Measurements from ENCODE around the gene OSCP1.

OSCP1 gene

DNA sequence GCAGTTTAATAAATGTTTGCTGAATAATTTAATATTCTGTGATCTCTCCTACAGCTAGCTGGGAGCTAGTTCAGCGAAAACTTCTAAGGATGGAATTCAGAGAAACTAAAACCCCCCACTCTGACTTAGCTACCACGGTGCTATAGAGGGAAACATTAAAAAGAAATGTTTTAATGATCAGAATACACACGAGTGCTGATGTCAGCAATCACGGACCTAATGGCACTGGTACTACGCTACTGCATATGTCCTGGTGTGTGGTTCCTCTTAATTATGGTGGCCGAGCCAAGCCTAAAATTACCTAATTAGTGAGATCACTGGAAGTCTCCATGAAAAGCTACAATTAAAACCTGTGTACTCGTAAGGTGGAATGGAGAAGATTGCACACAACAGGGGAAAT lies 28.6 kb downstream of the OSCP1 start:
- TF ChIP-seq POLR2A (IDR thresholded peaks at IDR 0.05; ENCODE audit: extremely low read depth, insufficient read length): no peak
- no peak for TF ChIP-seq MYC (IDR thresholded peaks at IDR 0.05; ENCODE audit: low read depth, low read length)
- TF ChIP-seq, protein P1, sequence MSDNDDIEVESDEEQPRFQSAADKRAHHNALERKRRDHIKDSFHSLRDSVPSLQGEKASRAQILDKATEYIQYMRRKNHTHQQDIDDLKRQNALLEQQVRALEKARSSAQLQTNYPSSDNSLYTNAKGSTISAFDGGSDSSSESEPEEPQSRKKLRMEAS (IDR thresholded peaks at IDR 0.05; ENCODE audit: low read depth, low read length): no peak
- TF ChIP-seq, protein P2, sequence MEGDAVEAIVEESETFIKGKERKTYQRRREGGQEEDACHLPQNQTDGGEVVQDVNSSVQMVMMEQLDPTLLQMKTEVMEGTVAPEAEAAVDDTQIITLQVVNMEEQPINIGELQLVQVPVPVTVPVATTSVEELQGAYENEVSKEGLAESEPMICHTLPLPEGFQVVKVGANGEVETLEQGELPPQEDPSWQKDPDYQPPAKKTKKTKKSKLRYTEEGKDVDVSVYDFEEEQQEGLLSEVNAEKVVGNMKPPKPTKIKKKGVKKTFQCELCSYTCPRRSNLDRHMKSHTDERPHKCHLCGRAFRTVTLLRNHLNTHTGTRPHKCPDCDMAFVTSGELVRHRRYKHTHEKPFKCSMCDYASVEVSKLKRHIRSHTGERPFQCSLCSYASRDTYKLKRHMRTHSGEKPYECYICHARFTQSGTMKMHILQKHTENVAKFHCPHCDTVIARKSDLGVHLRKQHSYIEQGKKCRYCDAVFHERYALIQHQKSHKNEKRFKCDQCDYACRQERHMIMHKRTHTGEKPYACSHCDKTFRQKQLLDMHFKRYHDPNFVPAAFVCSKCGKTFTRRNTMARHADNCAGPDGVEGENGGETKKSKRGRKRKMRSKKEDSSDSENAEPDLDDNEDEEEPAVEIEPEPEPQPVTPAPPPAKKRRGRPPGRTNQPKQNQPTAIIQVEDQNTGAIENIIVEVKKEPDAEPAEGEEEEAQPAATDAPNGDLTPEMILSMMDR (IDR thresholded peaks at IDR 0.05; ENCODE audit: low read depth, low read length): no peak
- no peak for DNase-seq (ENCODE audit: low read depth)
- H3K4me3 ChIP-seq (ENCODE audit: low read depth, low read length): no peak overlapping the region

DNA sequence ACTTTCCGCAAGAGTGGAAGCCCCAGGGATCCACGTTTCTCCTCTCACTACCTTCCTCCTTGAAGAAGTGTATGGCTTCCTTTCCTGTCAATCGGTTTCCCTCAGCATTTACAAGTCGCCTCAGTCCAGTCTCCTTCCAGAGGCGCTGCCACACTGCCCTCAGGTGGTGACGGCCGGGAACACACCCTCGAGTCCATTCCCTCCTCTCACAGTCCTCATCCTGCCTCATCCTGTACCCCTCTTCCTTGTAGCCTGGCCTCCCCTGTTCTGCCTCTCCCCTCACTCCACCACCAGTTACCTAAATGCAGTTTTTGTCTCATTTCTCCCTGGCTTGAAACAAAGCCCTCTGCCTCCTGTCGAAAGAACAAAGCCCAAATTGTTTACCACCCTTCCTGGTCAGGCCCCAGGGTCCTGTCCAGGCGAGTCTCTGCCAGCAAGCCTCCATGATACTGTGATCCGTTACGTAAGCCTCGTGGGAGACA lies 29.4 kb downstream of the OSCP1 start:
- no peak overlapping the region for H3K4me3 ChIP-seq (ENCODE audit: low read depth, low read length)
- TF ChIP-seq POLR2A (IDR thresholded peaks at IDR 0.05; ENCODE audit: extremely low read depth, insufficient read length) (no peak), MYC (IDR thresholded peaks at IDR 0.05; ENCODE audit: low read depth, low read length) (peak; percentile 42)
- TF ChIP-seq, protein P1 (IDR thresholded peaks at IDR 0.05; ENCODE audit: low read depth, low read length): peak; percentile 47; the same call in 1 of the 2 replicates
- TF ChIP-seq, protein P2 (IDR thresholded peaks at IDR 0.05; ENCODE audit: low read depth, low read length): peak; percentile 95

DNA sequence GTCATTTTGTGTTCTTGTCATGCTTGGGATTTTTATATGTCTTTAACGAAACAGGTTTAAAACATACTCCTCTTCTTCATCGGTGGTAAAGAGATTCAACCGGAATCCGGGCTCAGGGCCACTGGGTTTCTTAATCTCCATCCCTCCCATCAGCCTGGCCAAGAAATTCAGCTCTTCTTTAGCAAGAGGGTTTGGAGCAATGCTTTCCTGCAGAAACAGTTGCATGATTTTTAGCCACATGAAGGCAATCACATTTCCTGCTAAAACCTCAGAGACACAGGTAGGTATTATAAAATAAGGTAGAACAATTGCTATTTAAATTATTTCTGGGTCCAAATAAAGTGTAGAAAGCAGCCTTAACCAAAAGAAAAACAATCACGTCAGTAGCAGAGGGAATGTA lies 29.8 kb downstream of the OSCP1 start:
- TF ChIP-seq MYC (IDR thresholded peaks at IDR 0.05; ENCODE audit: low read depth, low read length): no peak
- TF ChIP-seq POLR2A (IDR thresholded peaks at IDR 0.05; ENCODE audit: extremely low read depth, insufficient read length): no peak
- TF ChIP-seq, protein P1 (IDR thresholded peaks at IDR 0.05; ENCODE audit: low read depth, low read length): no peak
- TF ChIP-seq, protein P2 (IDR thresholded peaks at IDR 0.05; ENCODE audit: low read depth, low read length): no peak
- no peak for DNase-seq (ENCODE audit: low read depth)
- no peak overlapping the region for H3K4me3 ChIP-seq (ENCODE audit: low read depth, low read length)

More for the DNA sequence above, 29.4 kb downstream of the OSCP1 start:
- peak; percentile 86 for DNase-seq (ENCODE audit: low read depth)

DNA sequence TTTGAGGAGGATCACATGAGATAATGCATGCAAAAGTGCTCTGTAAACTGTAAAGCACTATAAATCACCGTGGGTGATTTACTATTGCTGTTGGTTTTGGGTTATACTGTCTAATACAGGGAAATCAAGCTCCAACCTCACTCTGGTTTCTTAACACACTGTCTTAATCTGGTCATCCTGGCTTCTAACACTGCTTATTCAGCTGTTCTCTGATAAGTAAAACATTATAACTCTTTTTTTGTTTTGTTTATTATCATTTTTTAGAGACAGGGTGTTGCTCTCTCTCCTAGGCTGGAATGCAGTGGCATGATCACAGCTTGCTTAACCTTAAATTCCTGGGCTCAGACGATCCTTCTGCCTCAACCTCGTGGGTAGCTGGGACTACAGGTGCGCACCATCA lies 30.7 kb downstream of the OSCP1 start:
- DNase-seq (ENCODE audit: low read depth): no peak
- TF ChIP-seq, protein P1 (IDR thresholded peaks at IDR 0.05; ENCODE audit: low read depth, low read length): no peak
- TF ChIP-seq, protein P2 (IDR thresholded peaks at IDR 0.05; ENCODE audit: low read depth, low read length): no peak
- no peak for TF ChIP-seq POLR2A (IDR thresholded peaks at IDR 0.05; ENCODE audit: extremely low read depth, insufficient read length)
- no peak for TF ChIP-seq MYC (IDR thresholded peaks at IDR 0.05; ENCODE audit: low read depth, low read length)
- H3K4me3 ChIP-seq (ENCODE audit: low read depth, low read length): no peak overlapping the region

DNA sequence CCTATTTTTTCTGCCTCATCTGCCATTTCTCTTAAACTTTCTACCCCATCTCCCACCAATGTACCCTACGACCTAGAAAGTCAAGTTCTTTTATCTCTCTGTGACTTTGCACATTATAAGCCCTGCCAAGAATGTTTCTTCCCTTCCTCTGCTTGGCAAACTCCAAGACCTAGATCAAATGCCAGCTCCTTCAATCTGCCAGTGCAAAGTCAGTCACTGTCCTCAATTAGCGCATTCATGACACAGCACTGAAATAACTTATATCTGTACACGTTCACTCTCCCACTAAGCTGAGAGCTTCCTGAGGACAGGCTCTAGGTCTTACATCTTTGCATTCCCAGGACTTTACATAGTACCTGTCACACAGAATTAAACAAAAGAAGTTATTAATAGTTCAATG lies 31.1 kb downstream of the OSCP1 start:
- H3K4me3 ChIP-seq (ENCODE audit: low read depth, low read length): no peak overlapping the region
- TF ChIP-seq, protein P1 (IDR thresholded peaks at IDR 0.05; ENCODE audit: low read depth, low read length): no peak
- no peak for TF ChIP-seq POLR2A (IDR thresholded peaks at IDR 0.05; ENCODE audit: extremely low read depth, insufficient read length)
- DNase-seq (ENCODE audit: low read depth): no peak

DNA sequence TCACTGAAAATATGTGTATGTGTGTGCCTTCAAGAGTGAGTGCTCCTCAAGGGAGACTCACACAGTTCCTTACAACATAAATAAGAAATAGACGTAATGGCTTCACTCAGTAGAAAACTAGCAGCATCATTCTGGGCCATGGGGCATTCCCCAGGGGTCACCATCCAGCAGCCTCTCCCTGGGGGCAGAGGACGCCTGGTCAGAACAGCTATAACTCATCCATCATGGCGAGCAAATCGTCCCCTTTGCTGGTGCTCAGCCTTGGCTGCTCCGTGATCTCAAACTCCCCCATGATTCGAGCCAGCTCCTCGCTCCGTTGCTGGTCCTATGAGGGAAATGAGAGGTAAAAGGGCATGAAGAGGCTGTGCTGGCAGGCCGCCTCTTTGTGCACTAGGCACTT lies 32.3 kb downstream of the OSCP1 start:
- DNase-seq (ENCODE audit: low read depth): no peak
- no peak overlapping the region for H3K4me3 ChIP-seq (ENCODE audit: low read depth, low read length)
- no peak for TF ChIP-seq MYC (IDR thresholded peaks at IDR 0.05; ENCODE audit: low read depth, low read length)
- TF ChIP-seq, protein P2 (IDR thresholded peaks at IDR 0.05; ENCODE audit: low read depth, low read length): no peak
- TF ChIP-seq POLR2A (IDR thresholded peaks at IDR 0.05; ENCODE audit: extremely low read depth, insufficient read length): no peak
